Measurements from ENCODE around the gene LRRC43.

DNA sequence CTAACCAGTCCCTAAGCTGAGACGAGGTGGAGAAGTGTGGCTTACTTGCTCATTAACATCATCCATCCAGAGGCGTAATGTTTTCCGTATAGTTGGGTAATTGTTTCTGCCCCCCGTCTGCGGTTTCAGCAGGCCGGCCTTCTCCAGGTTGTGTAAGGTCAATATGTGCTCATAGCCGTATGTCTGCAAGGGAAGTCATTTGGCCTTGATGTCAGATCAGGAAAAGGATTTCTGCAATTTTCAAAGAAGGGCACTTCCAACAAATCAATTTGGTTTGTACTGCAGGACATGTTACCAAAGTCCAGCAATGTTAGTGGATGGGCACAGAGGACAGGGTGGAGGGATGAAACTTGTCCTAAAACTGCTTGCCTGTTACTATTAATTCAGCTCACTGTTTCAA lies 52.8 kb downstream of the LRRC43 start:
- TF ChIP-seq YY1 (IDR thresholded peaks at IDR 0.05) (no peak), EGR1 (IDR thresholded peaks at IDR 0.05; ENCODE audit: low read depth in 2 of 2) (no peak), TAF1 (conservative IDR thresholded peaks at IDR 0.05) (no peak), FOXA1 (IDR thresholded peaks at IDR 0.05) (no peak), SP1 (IDR thresholded peaks at IDR 0.05) (peak; percentile 81), NR2F2 (IDR thresholded peaks at IDR 0.05) (no peak), GABPA (IDR thresholded peaks at IDR 0.05 in 1 of 2, conservative IDR thresholded peaks at IDR 0.05 in 1 of 2) (peak in 1 of 2 donors; percentile 41), RAD21 (IDR thresholded peaks at IDR 0.05) (peak in 1 of 2 donors; percentile 24), JUND (IDR thresholded peaks at IDR 0.05) (peak; percentile 34 to 35)
- TF ChIP-seq, protein P1, sequence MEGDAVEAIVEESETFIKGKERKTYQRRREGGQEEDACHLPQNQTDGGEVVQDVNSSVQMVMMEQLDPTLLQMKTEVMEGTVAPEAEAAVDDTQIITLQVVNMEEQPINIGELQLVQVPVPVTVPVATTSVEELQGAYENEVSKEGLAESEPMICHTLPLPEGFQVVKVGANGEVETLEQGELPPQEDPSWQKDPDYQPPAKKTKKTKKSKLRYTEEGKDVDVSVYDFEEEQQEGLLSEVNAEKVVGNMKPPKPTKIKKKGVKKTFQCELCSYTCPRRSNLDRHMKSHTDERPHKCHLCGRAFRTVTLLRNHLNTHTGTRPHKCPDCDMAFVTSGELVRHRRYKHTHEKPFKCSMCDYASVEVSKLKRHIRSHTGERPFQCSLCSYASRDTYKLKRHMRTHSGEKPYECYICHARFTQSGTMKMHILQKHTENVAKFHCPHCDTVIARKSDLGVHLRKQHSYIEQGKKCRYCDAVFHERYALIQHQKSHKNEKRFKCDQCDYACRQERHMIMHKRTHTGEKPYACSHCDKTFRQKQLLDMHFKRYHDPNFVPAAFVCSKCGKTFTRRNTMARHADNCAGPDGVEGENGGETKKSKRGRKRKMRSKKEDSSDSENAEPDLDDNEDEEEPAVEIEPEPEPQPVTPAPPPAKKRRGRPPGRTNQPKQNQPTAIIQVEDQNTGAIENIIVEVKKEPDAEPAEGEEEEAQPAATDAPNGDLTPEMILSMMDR (IDR thresholded peaks at IDR 0.05; ENCODE audit: low read depth, low read length, missing input control), result no peak
- TF ChIP-seq, protein P2, sequence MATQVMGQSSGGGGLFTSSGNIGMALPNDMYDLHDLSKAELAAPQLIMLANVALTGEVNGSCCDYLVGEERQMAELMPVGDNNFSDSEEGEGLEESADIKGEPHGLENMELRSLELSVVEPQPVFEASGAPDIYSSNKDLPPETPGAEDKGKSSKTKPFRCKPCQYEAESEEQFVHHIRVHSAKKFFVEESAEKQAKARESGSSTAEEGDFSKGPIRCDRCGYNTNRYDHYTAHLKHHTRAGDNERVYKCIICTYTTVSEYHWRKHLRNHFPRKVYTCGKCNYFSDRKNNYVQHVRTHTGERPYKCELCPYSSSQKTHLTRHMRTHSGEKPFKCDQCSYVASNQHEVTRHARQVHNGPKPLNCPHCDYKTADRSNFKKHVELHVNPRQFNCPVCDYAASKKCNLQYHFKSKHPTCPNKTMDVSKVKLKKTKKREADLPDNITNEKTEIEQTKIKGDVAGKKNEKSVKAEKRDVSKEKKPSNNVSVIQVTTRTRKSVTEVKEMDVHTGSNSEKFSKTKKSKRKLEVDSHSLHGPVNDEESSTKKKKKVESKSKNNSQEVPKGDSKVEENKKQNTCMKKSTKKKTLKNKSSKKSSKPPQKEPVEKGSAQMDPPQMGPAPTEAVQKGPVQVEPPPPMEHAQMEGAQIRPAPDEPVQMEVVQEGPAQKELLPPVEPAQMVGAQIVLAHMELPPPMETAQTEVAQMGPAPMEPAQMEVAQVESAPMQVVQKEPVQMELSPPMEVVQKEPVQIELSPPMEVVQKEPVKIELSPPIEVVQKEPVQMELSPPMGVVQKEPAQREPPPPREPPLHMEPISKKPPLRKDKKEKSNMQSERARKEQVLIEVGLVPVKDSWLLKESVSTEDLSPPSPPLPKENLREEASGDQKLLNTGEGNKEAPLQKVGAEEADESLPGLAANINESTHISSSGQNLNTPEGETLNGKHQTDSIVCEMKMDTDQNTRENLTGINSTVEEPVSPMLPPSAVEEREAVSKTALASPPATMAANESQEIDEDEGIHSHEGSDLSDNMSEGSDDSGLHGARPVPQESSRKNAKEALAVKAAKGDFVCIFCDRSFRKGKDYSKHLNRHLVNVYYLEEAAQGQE (IDR thresholded peaks at IDR 0.05), result no peak
- TF ChIP-seq, protein P3, sequence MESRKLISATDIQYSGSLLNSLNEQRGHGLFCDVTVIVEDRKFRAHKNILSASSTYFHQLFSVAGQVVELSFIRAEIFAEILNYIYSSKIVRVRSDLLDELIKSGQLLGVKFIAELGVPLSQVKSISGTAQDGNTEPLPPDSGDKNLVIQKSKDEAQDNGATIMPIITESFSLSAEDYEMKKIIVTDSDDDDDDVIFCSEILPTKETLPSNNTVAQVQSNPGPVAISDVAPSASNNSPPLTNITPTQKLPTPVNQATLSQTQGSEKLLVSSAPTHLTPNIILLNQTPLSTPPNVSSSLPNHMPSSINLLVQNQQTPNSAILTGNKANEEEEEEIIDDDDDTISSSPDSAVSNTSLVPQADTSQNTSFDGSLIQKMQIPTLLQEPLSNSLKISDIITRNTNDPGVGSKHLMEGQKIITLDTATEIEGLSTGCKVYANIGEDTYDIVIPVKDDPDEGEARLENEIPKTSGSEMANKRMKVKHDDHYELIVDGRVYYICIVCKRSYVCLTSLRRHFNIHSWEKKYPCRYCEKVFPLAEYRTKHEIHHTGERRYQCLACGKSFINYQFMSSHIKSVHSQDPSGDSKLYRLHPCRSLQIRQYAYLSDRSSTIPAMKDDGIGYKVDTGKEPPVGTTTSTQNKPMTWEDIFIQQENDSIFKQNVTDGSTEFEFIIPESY (IDR thresholded peaks at IDR 0.05), result no peak
- TF ChIP-seq, protein P4, sequence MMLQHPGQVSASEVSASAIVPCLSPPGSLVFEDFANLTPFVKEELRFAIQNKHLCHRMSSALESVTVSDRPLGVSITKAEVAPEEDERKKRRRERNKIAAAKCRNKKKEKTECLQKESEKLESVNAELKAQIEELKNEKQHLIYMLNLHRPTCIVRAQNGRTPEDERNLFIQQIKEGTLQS (IDR thresholded peaks at IDR 0.05), result no peak
- TF ChIP-seq, protein P5, sequence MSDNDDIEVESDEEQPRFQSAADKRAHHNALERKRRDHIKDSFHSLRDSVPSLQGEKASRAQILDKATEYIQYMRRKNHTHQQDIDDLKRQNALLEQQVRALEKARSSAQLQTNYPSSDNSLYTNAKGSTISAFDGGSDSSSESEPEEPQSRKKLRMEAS (IDR thresholded peaks at IDR 0.05), result peak; percentile 38
